ENCODE results near the gene PRRC2B.

DNA sequence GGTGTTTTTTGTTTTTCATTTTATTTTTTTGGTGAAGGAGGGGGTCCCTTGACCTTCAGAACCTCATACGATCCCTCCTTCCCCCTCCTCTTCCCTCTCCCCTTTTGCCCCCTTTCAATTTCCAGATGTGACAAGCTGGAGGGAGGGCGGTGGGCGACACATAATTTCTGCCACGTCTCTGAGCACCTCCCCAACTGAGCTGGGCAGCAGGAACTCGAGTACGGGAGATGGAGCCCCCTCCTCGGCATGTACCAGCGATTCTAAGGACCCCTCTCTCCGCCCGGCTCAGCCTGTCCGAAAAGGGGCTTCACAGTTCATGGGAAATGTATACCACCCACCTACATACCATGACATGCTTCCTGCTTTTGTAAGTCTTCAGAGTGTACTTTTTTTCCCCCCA lies 52.4 kb downstream of the PRRC2B start:
- TF ChIP-seq, protein P1, sequence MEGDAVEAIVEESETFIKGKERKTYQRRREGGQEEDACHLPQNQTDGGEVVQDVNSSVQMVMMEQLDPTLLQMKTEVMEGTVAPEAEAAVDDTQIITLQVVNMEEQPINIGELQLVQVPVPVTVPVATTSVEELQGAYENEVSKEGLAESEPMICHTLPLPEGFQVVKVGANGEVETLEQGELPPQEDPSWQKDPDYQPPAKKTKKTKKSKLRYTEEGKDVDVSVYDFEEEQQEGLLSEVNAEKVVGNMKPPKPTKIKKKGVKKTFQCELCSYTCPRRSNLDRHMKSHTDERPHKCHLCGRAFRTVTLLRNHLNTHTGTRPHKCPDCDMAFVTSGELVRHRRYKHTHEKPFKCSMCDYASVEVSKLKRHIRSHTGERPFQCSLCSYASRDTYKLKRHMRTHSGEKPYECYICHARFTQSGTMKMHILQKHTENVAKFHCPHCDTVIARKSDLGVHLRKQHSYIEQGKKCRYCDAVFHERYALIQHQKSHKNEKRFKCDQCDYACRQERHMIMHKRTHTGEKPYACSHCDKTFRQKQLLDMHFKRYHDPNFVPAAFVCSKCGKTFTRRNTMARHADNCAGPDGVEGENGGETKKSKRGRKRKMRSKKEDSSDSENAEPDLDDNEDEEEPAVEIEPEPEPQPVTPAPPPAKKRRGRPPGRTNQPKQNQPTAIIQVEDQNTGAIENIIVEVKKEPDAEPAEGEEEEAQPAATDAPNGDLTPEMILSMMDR (IDR thresholded peaks at IDR 0.05) = no peak
- no peak for TF ChIP-seq POLR2A (IDR thresholded peaks at IDR 0.05)

Measured in testis (tissue), 2 donors.